Naive thymus-derived CD4-positive, alpha-beta T cell (primary cell): ENCODE results near the gene AP5Z1. TPM values are rescaled to one million over a fixed set of nuclear protein-coding genes. Genes with fewer than 3 reads are reported as not detected.

Source experiments
- ATAC-seq: fragments of 150-1000 bp; cut with Tn5 transposase; 2 replicates; pipeline ENCODE4 v1.10.0; 2021; ENCODE audit warnings: mild to moderate bottlenecking, moderate library complexity
- CTCF ChIA-PET: fragments of 350-600 bp; sonication (Branson Sonifier 250); formaldehyde crosslinking; loops from one replicate; lab custom pipeline; 2021; ENCODE audit warnings: antibody characterized with exemption; lab: Charles Lee
- POLR2A ChIA-PET: fragments of 350-600 bp; sonication (Branson Sonifier 250); formaldehyde crosslinking; loops from one replicate; lab custom pipeline; 2021; ENCODE audit warnings: antibody characterized with exemption, inconsistent platforms; lab: Charles Lee
- DNase-seq, 9 donors: peaks; one replicate each; pipeline versions ENCODE4 v3.0.0 to v3.0.0-alpha.2; 2020 to 2022; ENCODE audit warnings: mixed read lengths in 1 of 9
- H3K27ac ChIP-seq: one replicate; pipeline ENCODE4 v1.7.0; 2013; ENCODE audit warnings: mild to moderate bottlenecking, low read depth, low read length, moderate library complexity
- H3K27me3 ChIP-seq, 2 donors: one replicate each; pipeline ENCODE4 v1.7.0; 2013; ENCODE audit warnings: low read length in 2 of 2, mild to moderate bottlenecking in 2 of 2, moderate library complexity in 2 of 2; ENCODE audit not compliant: control insufficient read depth in 2 of 2, insufficient read depth in 2 of 2
- H3K36me3 ChIP-seq, 3 experiments: 1 replicate in 2 of 3; 2 replicates in 1 of 3; pipeline ENCODE4 v1.7.0; 2013; ENCODE audit warnings: low read length in 3 of 3, mild to moderate bottlenecking in 3 of 3, moderate library complexity in 1 of 3; ENCODE audit not compliant: insufficient read depth in 3 of 3, control insufficient read depth in 2 of 3
- H3K4me1 ChIP-seq, 2 donors: one replicate each; pipeline ENCODE4 v1.7.0; 2013; ENCODE audit warnings: low read length in 2 of 2, mild to moderate bottlenecking in 2 of 2, moderate library complexity in 1 of 2; ENCODE audit not compliant: control insufficient read depth in 2 of 2, insufficient read depth in 2 of 2
- H3K4me3 ChIP-seq: 2 replicates; pipeline ENCODE4 v1.7.0; 2013; ENCODE audit warnings: mild to moderate bottlenecking, low read length
- H3K9me3 ChIP-seq, 3 experiments: 1 replicate in 2 of 3; 2 replicates in 1 of 3; pipeline ENCODE4 v1.7.0; 2013; ENCODE audit warnings: low read length in 3 of 3; ENCODE audit not compliant: control insufficient read depth in 2 of 3
- H3K27ac Mint-ChIP-seq, 9 donors: one replicate each; pipeline ENCODE4 v1.8.0; 2020 to 2022; ENCODE audit warnings: mixed read lengths in 9 of 9, mild to moderate bottlenecking in 8 of 9, moderate library complexity in 5 of 9, inconsistent platforms in 2 of 9
- H3K27me3 Mint-ChIP-seq, 5 donors: one replicate each; pipeline ENCODE4 v1.8.0; 2021 to 2022; ENCODE audit warnings: mixed read lengths in 5 of 5, mild to moderate bottlenecking in 1 of 5
- H3K36me3 Mint-ChIP-seq, 5 donors: one replicate each; pipeline ENCODE4 v1.8.0; 2020 to 2022; ENCODE audit warnings: mixed read lengths in 5 of 5, mild to moderate bottlenecking in 3 of 5, inconsistent platforms in 1 of 5
- H3K4me1 Mint-ChIP-seq, 7 donors: one replicate each; pipeline ENCODE4 v1.8.0; 2020 to 2022; ENCODE audit warnings: mixed read lengths in 7 of 7, mild to moderate bottlenecking in 3 of 7, inconsistent platforms in 1 of 7
- H3K4me3 Mint-ChIP-seq, 10 donors: one replicate each; pipeline ENCODE4 v1.8.0; 2020 to 2022; ENCODE audit warnings: mild to moderate bottlenecking in 10 of 10, mixed read lengths in 10 of 10, moderate library complexity in 6 of 10, inconsistent platforms in 2 of 10
- H3K9me3 Mint-ChIP-seq, 11 donors: one replicate each; pipeline ENCODE4 v1.8.0; 2020 to 2022; ENCODE audit warnings: mixed read lengths in 11 of 11, mild to moderate bottlenecking in 4 of 11, inconsistent platforms in 1 of 11, moderate library complexity in 1 of 11
- intact Hi-C, 2 donors: fragments of 100-400 bp; cut with micrococcal nuclease; formaldehyde crosslinking; loops; one replicate each; pipeline ENCODE4 v1.15.1; 2023
- polyA plus RNA-seq, 2 donors: library from polyadenylated mRNA; unstranded; fragments of 300-500 nt; fragmentation: Illumina TruSeq; gene quantifications; one replicate each; pipeline ENCODE4 v1.2.3, GENCODE V29; 2021
- total RNA-seq, 6 experiments: library from RNA in 5 of 6; stranded (reverse) in 5 of 6; gene quantifications; 1 replicate in 5 of 6; 2 replicates in 1 of 6; pipeline ENCODE4 v1.2.3 and lab custom pipeline; 2021 to 2026

Gene AP5Z1
- total and polyA plus RNA-seq, 7 experiments from 2014 or later = 36.7 to 114 (median 87.5) TPM

DNA sequence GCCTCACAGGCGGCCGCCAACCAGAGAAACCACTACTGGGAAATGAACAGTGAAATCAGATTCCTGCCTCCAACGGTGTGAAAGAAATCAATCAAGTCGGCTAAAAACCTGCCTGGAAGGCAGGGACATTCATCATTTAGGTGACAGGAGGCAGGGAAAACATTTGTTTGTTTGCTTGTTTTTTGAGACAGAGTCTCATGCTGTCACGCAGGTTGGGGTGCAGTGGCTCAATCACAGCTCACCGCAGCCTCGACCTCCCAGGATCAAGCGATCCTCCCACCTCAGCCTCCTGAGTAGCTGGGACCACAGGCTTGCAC, 30.5 kb downstream of the AP5Z1 start:
- H3K36me3 Mint-ChIP-seq = no peaks in the 10 kb centered on the region
- Histone ChIP-seq H3K27me3 (no peaks in the 10 kb centered on the region), H3K27ac (no peak overlapping the region), H3K36me3 (no peaks in the 10 kb centered on the region), H3K9me3 (no peaks in the 10 kb centered on the region), H3K4me3 (no peak overlapping the region), H3K4me1 (peaks cover 2 to 5% of the 10 kb centered on the region in 2 donors)
- ChIA-PET POLR2A (interaction anchor here (1.5 kb wide), 1 partner anchor 31 kb away, joined by 6 read pairs; the partner anchor contains the start of gene AP5Z1), CTCF (no interaction called here)
- H3K4me3 Mint-ChIP-seq = no peak overlapping the region
- no peak overlapping the region for H3K27ac Mint-ChIP-seq
- DNase-seq (no peak), ATAC-seq (no peak)
- peaks cover 0 to 35% (median 0%) of the 10 kb centered on the region in 5 donors for H3K27me3 Mint-ChIP-seq
- H3K9me3 Mint-ChIP-seq = peaks cover 0 to 1% (median 0%) of the 10 kb centered on the region in 11 donors
- H3K4me1 Mint-ChIP-seq = peaks cover 0 to 19% (median 6%) of the 10 kb centered on the region in 7 donors
- intact Hi-C loops = no loop called here

DNA sequence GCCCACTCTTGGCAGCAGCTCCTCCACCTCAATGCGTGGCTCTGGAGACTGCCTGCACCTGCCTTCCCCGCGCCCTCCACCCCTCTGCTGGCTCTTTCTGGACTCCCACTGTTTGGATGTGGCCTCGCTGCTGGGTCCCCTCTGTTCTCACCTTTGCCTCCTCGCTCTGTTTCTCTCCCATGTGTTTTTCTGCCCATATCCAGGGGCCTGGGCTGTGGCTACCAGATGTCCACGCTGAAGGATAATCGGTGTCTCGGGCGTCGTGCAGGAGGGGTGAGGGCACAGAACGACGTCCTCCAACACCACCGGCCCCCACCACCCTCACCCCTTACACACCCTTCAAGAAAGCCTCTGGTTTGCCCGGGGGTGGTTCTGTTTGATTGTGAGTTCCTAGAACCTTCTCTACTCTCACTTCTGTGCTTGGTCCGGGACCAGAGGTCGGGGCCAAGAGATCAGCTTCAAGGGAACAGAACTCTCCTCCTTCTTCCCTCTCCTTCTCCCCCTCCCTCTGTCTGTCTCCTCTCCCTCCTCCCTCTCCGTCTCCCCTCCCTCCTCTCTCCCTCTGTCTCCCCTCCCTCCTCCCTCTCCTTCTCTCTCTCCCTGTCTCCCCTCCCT, 31.7 kb downstream of the AP5Z1 start:
- Histone ChIP-seq H3K27me3 (no peaks in the 10 kb centered on the region), H3K4me1 (peaks cover 2 to 5% of the 10 kb centered on the region in 2 donors), H3K4me3 (no peak overlapping the region), H3K27ac (no peak overlapping the region), H3K9me3 (no peaks in the 10 kb centered on the region), H3K36me3 (no peaks in the 10 kb centered on the region)
- ChIA-PET POLR2A (interaction anchor here (1.5 kb wide), 1 partner anchor 32 kb away, joined by 6 read pairs; the partner anchor contains the start of gene AP5Z1), CTCF (no interaction called here)
- DNase-seq = no peak
- H3K4me1 Mint-ChIP-seq = peaks cover 0 to 15% (median 6%) of the 10 kb centered on the region in 7 donors
- no peaks in the 10 kb centered on the region for H3K36me3 Mint-ChIP-seq
- H3K9me3 Mint-ChIP-seq = peaks cover 0 to 1% (median 0%) of the 10 kb centered on the region in 11 donors
- no peak for ATAC-seq
- intact Hi-C loops = no loop called here
- peaks cover 0 to 35% (median 0%) of the 10 kb centered on the region in 5 donors for H3K27me3 Mint-ChIP-seq
- peak overlapping the region in 1 of 10 donors; percentile 88 for H3K4me3 Mint-ChIP-seq
- no peak overlapping the region for H3K27ac Mint-ChIP-seq

DNA sequence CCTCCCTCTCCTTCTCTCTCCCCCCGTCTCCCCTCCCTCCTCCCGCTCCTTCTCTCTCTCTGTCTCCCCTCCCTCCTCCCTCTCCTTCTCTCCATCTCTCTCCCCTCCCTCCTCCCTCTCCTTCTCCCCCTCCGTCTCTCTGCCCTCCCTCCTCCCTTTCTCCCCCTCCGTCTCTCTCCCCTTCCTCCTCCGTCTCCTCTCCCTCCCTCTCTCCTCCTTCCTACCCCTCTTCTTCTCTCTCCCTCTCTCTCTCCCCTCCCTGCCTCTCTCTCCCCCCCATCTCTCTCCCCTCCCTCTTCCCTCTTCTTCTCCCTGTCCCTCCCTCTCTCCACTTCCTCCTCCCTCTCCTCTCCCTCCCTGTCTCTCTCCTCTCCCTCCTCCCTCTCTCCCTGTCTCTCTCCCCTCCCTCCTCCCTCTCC, 32.2 kb downstream of the AP5Z1 start:
- Histone ChIP-seq H3K4me3 (no peak overlapping the region), H3K36me3 (no peaks in the 10 kb centered on the region), H3K27me3 (no peaks in the 10 kb centered on the region), H3K27ac (no peak overlapping the region), H3K4me1 (peaks cover 2 to 5% of the 10 kb centered on the region in 2 donors), H3K9me3 (no peaks in the 10 kb centered on the region)
- Mint-ChIP-seq H3K4me1 (peaks cover 0 to 15% (median 6%) of the 10 kb centered on the region in 7 donors), H3K4me3 (peak overlapping the region in 1 of 10 donors; percentile 88), H3K27ac (peak overlapping the region in 1 of 9 donors; percentile 28), H3K27me3 (peaks cover 0 to 37% (median 2%) of the 10 kb centered on the region in 5 donors), H3K9me3 (peaks cover 0 to 1% (median 0%) of the 10 kb centered on the region in 11 donors), H3K36me3 (peaks cover 0 to 1% (median 0%) of the 10 kb centered on the region in 5 donors)
- POLR2A ChIA-PET = no interaction called here
- intact Hi-C loops = no loop called here
- ATAC-seq (no peak), DNase-seq (no peak)
- CTCF ChIA-PET = interaction anchor here (0.7 to 0.9 kb wide), 2 partner anchors 278 to 1491 kb away, joined by 3 read pairs; no protein-coding TSS in a partner anchor

DNA sequence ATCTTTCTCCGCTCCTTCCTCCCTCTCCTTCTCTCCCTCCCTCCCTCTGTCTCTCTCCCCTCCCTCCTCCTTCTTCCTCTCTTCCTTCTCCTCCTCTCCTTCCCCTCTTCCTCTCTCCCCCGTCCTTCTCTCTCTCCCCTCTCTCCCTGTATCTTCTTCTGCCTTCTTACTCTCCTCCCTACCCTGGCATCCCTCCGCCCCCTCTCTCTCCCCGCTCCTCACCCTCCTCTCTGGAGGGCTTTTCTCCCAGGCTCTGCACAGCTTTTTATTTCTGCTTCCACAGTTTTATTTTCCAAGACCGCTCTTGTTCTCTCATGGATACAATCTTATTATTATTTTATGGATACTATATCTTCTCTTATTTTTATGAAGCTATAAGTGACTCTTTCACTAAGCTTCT, 32.6 kb downstream of the AP5Z1 start:
- Mint-ChIP-seq H3K27ac (peak overlapping the region in 3 of 9 donors; percentile 14 to 36 (median 28)), H3K27me3 (peaks cover 2 to 40% (median 5%) of the 10 kb centered on the region in 5 donors), H3K4me3 (peak overlapping the region in 3 of 10 donors; percentile 4 to 88 (median 47)), H3K36me3 (peaks cover 0 to 4% (median 0%) of the 10 kb centered on the region in 5 donors), H3K4me1 (peaks cover 0 to 15% (median 6%) of the 10 kb centered on the region in 7 donors), H3K9me3 (peaks cover 0 to 2% (median 0%) of the 10 kb centered on the region in 11 donors)
- H3K9me3 ChIP-seq = no peaks in the 10 kb centered on the region
- intact Hi-C loops = no loop called here
- ChIA-PET CTCF (interaction anchor here (0.7 to 0.9 kb wide), 2 partner anchors 277 to 1491 kb away, joined by 3 read pairs; no protein-coding TSS in a partner anchor), POLR2A (no interaction called here)
- ATAC-seq (no peak), DNase-seq (no peak)
- no peak overlapping the region for H3K4me3 ChIP-seq
- H3K4me1 ChIP-seq = peaks cover 2 to 5% of the 10 kb centered on the region in 2 donors
- H3K27me3 ChIP-seq = no peaks in the 10 kb centered on the region
- H3K27ac ChIP-seq = no peak overlapping the region
- H3K36me3 ChIP-seq = no peaks in the 10 kb centered on the region

DNA sequence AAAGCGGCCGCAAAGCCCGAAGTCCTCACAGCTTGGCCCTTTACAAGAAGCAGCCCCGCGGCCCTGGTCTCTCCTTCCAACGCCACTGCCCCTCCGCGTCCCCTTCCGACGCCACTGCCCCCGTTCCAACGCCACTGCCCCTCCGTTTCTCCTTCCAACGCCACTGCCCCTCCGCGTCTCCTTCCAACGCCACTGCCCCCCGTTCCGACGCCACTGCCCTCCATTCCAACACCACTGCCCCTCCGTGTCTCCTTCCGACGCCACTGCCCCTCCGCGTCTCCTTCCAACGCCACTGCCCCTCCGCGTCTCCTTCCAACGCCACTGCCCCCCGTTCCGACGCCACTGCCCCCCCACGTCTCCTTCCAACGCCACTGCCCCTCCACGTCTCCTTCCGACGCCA, 33.1 kb downstream of the AP5Z1 start:
- Histone ChIP-seq H3K27me3 (no peaks in the 10 kb centered on the region), H3K9me3 (no peaks in the 10 kb centered on the region), H3K4me1 (peaks cover 2 to 5% of the 10 kb centered on the region in 2 donors), H3K4me3 (no peak overlapping the region), H3K36me3 (no peaks in the 10 kb centered on the region), H3K27ac (no peak overlapping the region)
- ATAC-seq = no peak
- H3K9me3 Mint-ChIP-seq = peaks cover 0 to 4% (median 0%) of the 10 kb centered on the region in 11 donors
- peak overlapping the region in 3 of 9 donors; percentile 14 to 28 (median 16) for H3K27ac Mint-ChIP-seq
- intact Hi-C loops = no loop called here
- H3K27me3 Mint-ChIP-seq = peaks cover 5 to 45% (median 10%) of the 10 kb centered on the region in 5 donors
- ChIA-PET POLR2A (no interaction called here), CTCF (interaction anchor here (0.7 to 0.9 kb wide), 2 partner anchors 277 to 1492 kb away, joined by 3 read pairs; no protein-coding TSS in a partner anchor)
- peaks cover 0 to 4% (median 0%) of the 10 kb centered on the region in 5 donors for H3K36me3 Mint-ChIP-seq
- peak overlapping the region in 6 of 10 donors; percentile 4 to 88 (median 41) for H3K4me3 Mint-ChIP-seq
- no peak for DNase-seq
- H3K4me1 Mint-ChIP-seq = peaks cover 0 to 15% (median 6%) of the 10 kb centered on the region in 7 donors

DNA sequence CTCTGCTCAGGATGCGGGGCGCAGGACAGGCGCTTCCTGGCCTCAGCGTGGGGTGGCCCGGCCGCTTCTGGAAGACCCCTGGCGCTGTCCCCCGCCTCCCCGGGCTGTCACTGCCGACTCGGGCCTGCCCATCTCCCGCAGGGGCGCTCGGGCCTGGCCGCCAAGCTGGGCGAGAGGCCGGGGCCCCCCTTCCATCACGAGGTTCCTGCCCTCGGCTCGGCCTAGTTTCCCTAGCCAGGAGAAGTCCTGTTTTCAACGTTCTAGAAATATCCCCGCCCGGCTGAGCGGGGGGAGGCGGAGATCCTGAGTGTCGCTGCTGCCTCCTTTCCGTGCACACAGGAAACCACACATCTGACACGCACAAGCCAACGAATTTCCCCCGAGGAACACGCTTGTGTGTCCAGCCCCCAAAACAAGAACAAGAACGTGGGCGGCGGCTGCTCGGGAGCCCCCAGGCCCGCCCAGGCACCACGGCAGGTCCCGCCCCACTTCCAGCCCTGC, 33.7 kb downstream of the AP5Z1 start:
- ChIA-PET CTCF (no interaction called here), POLR2A (interaction anchor here (1.2 kb wide), 1 partner anchor 34 kb away, joined by 3 read pairs; the partner anchor contains the start of gene AP5Z1)
- Histone ChIP-seq H3K27ac (no peak overlapping the region), H3K4me1 (peaks cover 2 to 5% of the 10 kb centered on the region in 2 donors), H3K36me3 (no peaks in the 10 kb centered on the region), H3K27me3 (no peaks in the 10 kb centered on the region), H3K9me3 (no peaks in the 10 kb centered on the region), H3K4me3 (peak overlapping the region; percentile 46)
- Mint-ChIP-seq H3K9me3 (peaks cover 0 to 5% (median 0%) of the 10 kb centered on the region in 11 donors), H3K4me3 (peak overlapping the region; percentile 77 to 88 (median 85)), H3K36me3 (peaks cover 0 to 4% (median 0%) of the 10 kb centered on the region in 5 donors), H3K27ac (peak overlapping the region in 4 of 9 donors; percentile 13 to 67 (median 42)), H3K4me1 (peaks cover 2 to 15% (median 6%) of the 10 kb centered on the region in 7 donors), H3K27me3 (peaks cover 6 to 48% (median 12%) of the 10 kb centered on the region in 5 donors)
- intact Hi-C loops = no loop called here
- ATAC-seq (peak; percentile 54), DNase-seq (peak in 7 of 9 donors; percentile 33 to 55 (median 42))
